HCT116 (cell line): ENCODE data around the gene ARL2. TPM values are rescaled to one million over a fixed set of nuclear protein-coding genes. Genes with fewer than 3 reads are reported as not detected.

Experiments
- ATAC-seq: fragments of 200-7000 bp; cut with Tn5 transposase; 2 replicates; pipeline ENCODE4 v1.9.1; 2020; ENCODE audit warnings: mild to moderate bottlenecking, moderate library complexity
- BruUV-seq: library from RNA; stranded (reverse); fragments of 400-500 nt; replicated peaks from 2 replicates; lab custom pipeline; 2021; lab: Mats Ljungman, UMichigan
- CTCF ChIA-PET: fragments of 300-600 bp; sonication (Branson Sonifier 250); formaldehyde crosslinking; loops from one replicate; lab custom pipeline; 2021; ENCODE audit warnings: antibody characterized with exemption; lab: Charles Lee
- POLR2A ChIA-PET: fragments of 300-600, 350-600 bp; sonication (Branson Sonifier 250); formaldehyde crosslinking; loops from one replicate; lab custom pipeline; 2021; ENCODE audit warnings: antibody characterized with exemption; lab: Charles Lee
- RAD21 ChIA-PET, 2 experiments: fragments of 300-600 bp; sonication (Branson Sonifier 250); formaldehyde crosslinking; loops; one replicate each; lab custom pipeline; 2023; ENCODE audit warnings: low total read pairs in 2 of 2; ENCODE audit not compliant: uncharacterized antibody in 2 of 2, unreplicated experiment in 2 of 2, low non-redundant PET in 1 of 2; lab: Charles Lee
- DNase-seq: peaks from one replicate; pipeline ENCODE4 v3.0.0-alpha.2; 2010; ENCODE audit warnings: low read depth, low spot score
- H2AFZ ChIP-seq: fragments of 200-600 bp; shearing (Covaris generic), sonication (generic); 2 replicates; pipeline ENCODE4 v1.6.1; 2017; ENCODE audit warnings: low read depth, mixed run types, mixed read lengths, antibody characterized with exemption, low read length; ENCODE audit not compliant: poor library complexity, severe bottlenecking
- H3K27ac ChIP-seq: 2 replicates; pipeline ENCODE4 v1.5.1; 2012; ENCODE audit warnings: low read depth, low read length
- H3K27me3 ChIP-seq: fragments of 200-600 bp; sonication (generic); 2 replicates; pipeline ENCODE4 v1.6.1; 2016; ENCODE audit warnings: mixed run types, low read length, mixed read lengths; ENCODE audit not compliant: insufficient read depth
- H3K36me3 ChIP-seq, 2 experiments: fragments of 200-500 bp in 1 of 2; fragments of 200-600 bp in 1 of 2; sonication (Bioruptor generic) in 1 of 2; sonication (generic) in 1 of 2; 2 replicates each; pipeline versions ENCODE4 v1.5.1 to v1.6.1; 2014 to 2016; ENCODE audit warnings: low read length in 2 of 2, inconsistent platforms in 1 of 2, mixed read lengths in 1 of 2, mixed run types in 1 of 2; ENCODE audit not compliant: insufficient read depth in 2 of 2, control insufficient read depth in 1 of 2
- H3K4me1 ChIP-seq, 2 experiments: fragments of 200-600 bp in 1 of 2; sonication (generic) in 1 of 2; 2 replicates each; pipeline versions ENCODE4 v1.5.1 to v1.6.1; 2012 to 2017; ENCODE audit warnings: low read length in 2 of 2, inconsistent platforms in 1 of 2, mild to moderate bottlenecking in 1 of 2, mixed read lengths in 1 of 2, mixed run types in 1 of 2, moderate library complexity in 1 of 2; ENCODE audit not compliant: insufficient read depth in 2 of 2, control insufficient read depth in 1 of 2
- H3K4me2 ChIP-seq: fragments of 200-600 bp; sonication (generic); 2 replicates; pipeline ENCODE4 v1.6.1; 2017; ENCODE audit warnings: mixed run types, low read length, mixed read lengths
- H3K4me3 ChIP-seq, 2 experiments: fragments of 200-600 bp in 1 of 2; sonication (generic) in 1 of 2; replicated peaks in 1 of 2; 2 replicates each; pipeline ENCODE4 v1.5.1; 2011 to 2016; ENCODE audit warnings: low read length in 2 of 2, control low read depth in 1 of 2, low read depth in 1 of 2, mild to moderate bottlenecking in 1 of 2, mixed read lengths in 1 of 2, mixed run types in 1 of 2
- H3K79me2 ChIP-seq: fragments of 200-600 bp; sonication (generic); 2 replicates; pipeline ENCODE4 v1.6.1; 2017; ENCODE audit warnings: mild to moderate bottlenecking, mixed run types, low read length, moderate library complexity, mixed read lengths; ENCODE audit not compliant: insufficient read depth
- H3K9ac ChIP-seq: fragments of 200-600 bp; sonication (generic); 2 replicates; pipeline ENCODE4 v1.6.1; 2016; ENCODE audit warnings: low read length, mixed read lengths
- H3K9me2 ChIP-seq: fragments of 200-600 bp; sonication (generic), shearing (Covaris generic); 2 replicates; pipeline ENCODE4 v1.6.1; 2017; ENCODE audit warnings: mixed run types, mild to moderate bottlenecking, moderate library complexity; ENCODE audit not compliant: insufficient read depth
- H3K9me3 ChIP-seq, 2 experiments: fragments of 200-500 bp in 1 of 2; fragments of 200-600 bp in 1 of 2; sonication (Bioruptor generic) in 1 of 2; sonication (generic) in 1 of 2; 2 replicates each; pipeline ENCODE4 v1.6.1; 2014 to 2017; ENCODE audit warnings: low read length in 2 of 2, mixed read lengths in 2 of 2, inconsistent platforms in 1 of 2, low read depth in 1 of 2, mild to moderate bottlenecking in 1 of 2, mixed run types in 1 of 2, moderate library complexity in 1 of 2; ENCODE audit not compliant: control insufficient read depth in 1 of 2, insufficient read depth in 1 of 2
- H4K20me1 ChIP-seq: fragments of 200-600 bp; sonication (generic), shearing (Covaris generic); 2 replicates; pipeline ENCODE4 v1.6.1; 2017; ENCODE audit warnings: mixed run types, mild to moderate bottlenecking, moderate library complexity; ENCODE audit not compliant: insufficient read depth
- EGR1 ChIP-seq: IDR thresholded peaks from 2 replicates; pipeline ENCODE4 v1.6.1; 2012; ENCODE audit warnings: low read depth
- ELF1 ChIP-seq: IDR thresholded peaks from 2 replicates; pipeline ENCODE4 v1.6.1; 2012; ENCODE audit warnings: low read depth, borderline replicate concordance
- EZH2 ChIP-seq: fragments of 200-600 bp; sonication (generic); IDR thresholded peaks from 2 replicates; pipeline ENCODE4 v1.6.1; 2017; ENCODE audit warnings: antibody characterized with exemption, mixed run types
- EZH2phosphoT487 ChIP-seq: fragments of 200-600 bp; IDR thresholded peaks from 2 replicates; pipeline ENCODE4 v1.6.1; 2018; ENCODE audit warnings: antibody characterized with exemption, borderline replicate concordance
- FOSL1 ChIP-seq: IDR thresholded peaks from 2 replicates; pipeline ENCODE4 v1.6.1; 2012; ENCODE audit warnings: low read depth
- POLR2A ChIP-seq: IDR thresholded peaks from 2 replicates; pipeline ENCODE4 v1.7.0; 2011; ENCODE audit warnings: borderline replicate concordance; ENCODE audit not compliant: insufficient read depth, insufficient read length; ENCODE audit errors: extremely low read depth
- POLR2AphosphoS5 ChIP-seq: IDR thresholded peaks from 2 replicates; pipeline ENCODE4 v1.6.1; 2011; ENCODE audit warnings: mild to moderate bottlenecking, low read depth, low read length, moderate library complexity
- REST ChIP-seq: IDR thresholded peaks from 2 replicates; pipeline ENCODE4 v1.6.1; 2012; ENCODE audit warnings: low read depth
- SP1 ChIP-seq: IDR thresholded peaks from 2 replicates; pipeline ENCODE4 v1.6.1; 2012; ENCODE audit warnings: low read depth
- YY1 ChIP-seq: IDR thresholded peaks from 2 replicates; pipeline ENCODE4 v1.6.1; 2011; ENCODE audit warnings: low read length, low read depth, moderate library complexity, mild to moderate bottlenecking; ENCODE audit not compliant: insufficient replicate concordance; ENCODE audit errors: extremely low read depth
- ZBTB33 ChIP-seq: IDR thresholded peaks from 2 replicates; pipeline ENCODE4 v1.6.1; 2011; ENCODE audit warnings: mild to moderate bottlenecking, low read length, moderate library complexity; ENCODE audit not compliant: insufficient replicate concordance; ENCODE audit errors: extremely low read depth
- intact Hi-C: fragments of 100-400 bp; cut with micrococcal nuclease; formaldehyde crosslinking; loops from 2 replicates; pipeline ENCODE4 v1.10.0; 2022
- total RNA-seq: library from RNA; stranded (reverse); gene quantifications from one replicate; pipeline ENCODE4 v1.2.1, GENCODE V29; 2021; ENCODE audit not compliant: unreplicated experiment

The ARL2 gene
- total RNA-seq, 1 experiment from 2014 or later: 68.7 TPM

- Histone ChIP-seq H3K4me3 (no peak overlapping the region), H3K9me2 (no peaks in the 10 kb centered on the region)
- CTCF ChIA-PET: no interaction called here
- no peak for ATAC-seq
- no peak for TF ChIP-seq POLR2AphosphoS5
- no peak for TF ChIP-seq FOSL1
- TF ChIP-seq ELF1: no peak
- no peak for TF ChIP-seq REST
- no peak for TF ChIP-seq EZH2
- no peak for TF ChIP-seq EGR1
- TF ChIP-seq EZH2phosphoT487: no peak
- no peak for TF ChIP-seq POLR2A
- TF ChIP-seq ZBTB33: no peak
- TF ChIP-seq SP1: no peak
- no peak for TF ChIP-seq YY1
- TF ChIP-seq, all 23 proteins: peak for 0
- no peaks in the 10 kb centered on the region for H4K20me1 ChIP-seq
- no peak for DNase-seq
- H2AFZ ChIP-seq: no peak overlapping the region
- BruUV-seq: no TSS peak
- ChIA-PET RAD21 (no interaction called here), POLR2A (no interaction called here)
- H3K79me2 ChIP-seq: no peaks in the 10 kb centered on the region
- no peak overlapping the region for H3K27ac ChIP-seq
- intact Hi-C loops: no loop called here
- peaks cover 0 to 3% of the 10 kb centered on the region in 2 experiments; a peak in 1 of 4 replicates for H3K4me1 ChIP-seq
- H3K9ac ChIP-seq: no peak overlapping the region
- no peaks in the 10 kb centered on the region for H3K36me3 ChIP-seq
- no peak overlapping the region for H3K4me2 ChIP-seq
- no peaks in the 10 kb centered on the region for H3K27me3 ChIP-seq
- H3K9me3 ChIP-seq: no peaks in the 10 kb centered on the region
These were observed 39.8 kb upstream of the ARL2 start for GRCh38 chr11:64974124-64974523.
